Measurements from ENCODE around the gene RERE.

Gene RERE

GRCh38 chr1:8817412-8818324, at the start of gene RERE:
RERE (minus strand) TSS chr1:8817640.
- peak; percentile 95 to 98 for DNase-seq

DNA sequence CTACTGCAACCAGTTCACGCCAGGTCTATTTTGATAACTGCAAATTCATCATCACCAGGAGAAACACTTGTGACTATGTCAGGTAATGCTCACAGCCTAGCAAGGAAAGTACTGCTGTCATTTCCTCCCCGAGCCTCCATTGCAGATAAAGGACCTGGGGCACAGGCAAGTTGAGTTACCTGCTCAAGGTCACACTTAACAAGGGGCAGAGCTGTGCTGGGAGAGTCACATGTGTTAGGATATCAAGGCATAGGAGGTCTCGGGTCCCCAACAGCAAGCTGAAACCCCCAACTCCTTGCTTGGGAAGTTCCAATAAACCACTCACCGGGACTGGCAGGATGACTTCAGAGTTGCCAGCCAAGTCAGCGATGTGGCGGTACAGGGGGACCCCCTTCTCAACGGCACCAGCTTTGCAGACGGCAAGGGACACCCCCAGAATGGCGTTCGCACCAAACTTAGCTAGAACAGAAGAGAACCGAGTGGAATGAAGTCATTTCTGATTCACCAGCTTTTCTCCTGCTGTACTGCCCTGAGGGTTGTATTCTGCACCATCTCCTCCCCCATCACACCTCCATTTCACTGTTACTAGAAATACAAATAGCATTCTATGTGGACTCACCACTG, 49.5 kb upstream of the RERE start:
- no peak for DNase-seq

- no peak for DNase-seq
Measured at GRCh38 chr1:8866173-8866791, 48.8 kb upstream of the RERE start.

- no peak for DNase-seq
Measured at GRCh38 chr1:8864713-8865344, 47.4 kb upstream of the RERE start.

DNA sequence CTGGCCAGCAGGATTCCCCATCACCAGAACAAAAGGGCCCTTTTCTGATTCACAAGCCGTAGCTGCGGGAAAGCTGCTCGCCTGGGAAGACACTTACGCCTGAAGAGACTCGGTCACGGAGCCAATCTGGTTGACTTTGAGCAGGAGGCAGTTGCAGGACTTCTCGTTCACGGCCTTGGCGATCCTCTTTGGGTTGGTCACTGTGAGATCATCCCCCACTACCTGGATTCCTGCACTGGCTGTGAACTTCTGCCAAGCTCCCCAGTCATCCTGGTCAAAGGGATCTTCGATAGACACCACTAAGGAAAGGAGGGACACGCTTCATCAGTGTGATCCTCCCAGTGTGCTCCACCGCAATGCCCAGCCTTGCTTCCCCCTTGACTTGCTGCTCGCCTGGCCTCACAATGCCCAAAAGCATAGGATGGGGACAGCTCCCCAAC, 46.4 kb upstream of the RERE start:
- DNase-seq = no peak

DNA sequence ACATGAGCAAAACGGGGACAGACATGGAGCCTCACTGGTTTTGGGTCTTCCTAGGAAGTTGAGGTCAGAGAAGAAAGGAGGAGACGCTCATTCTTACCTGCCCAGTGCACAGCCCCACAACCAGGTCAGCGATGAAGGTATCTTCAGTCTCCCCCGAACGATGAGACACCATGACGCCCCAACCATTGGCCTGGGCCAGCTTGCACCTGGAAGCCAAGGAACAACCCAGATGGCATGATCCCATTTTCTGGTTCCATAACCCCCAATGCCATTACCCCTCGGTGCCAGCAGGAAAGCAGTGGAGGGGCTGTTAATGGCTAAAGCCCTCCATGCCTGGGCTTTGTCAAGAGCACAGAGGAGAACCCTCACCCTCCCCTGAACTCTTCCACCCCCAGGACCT, 45.7 kb upstream of the RERE start:
- DNase-seq = no peak

GRCh38 chr1:8862528-8862927, 45.1 kb upstream of the RERE start:
- DNase-seq = no peak

DNA sequence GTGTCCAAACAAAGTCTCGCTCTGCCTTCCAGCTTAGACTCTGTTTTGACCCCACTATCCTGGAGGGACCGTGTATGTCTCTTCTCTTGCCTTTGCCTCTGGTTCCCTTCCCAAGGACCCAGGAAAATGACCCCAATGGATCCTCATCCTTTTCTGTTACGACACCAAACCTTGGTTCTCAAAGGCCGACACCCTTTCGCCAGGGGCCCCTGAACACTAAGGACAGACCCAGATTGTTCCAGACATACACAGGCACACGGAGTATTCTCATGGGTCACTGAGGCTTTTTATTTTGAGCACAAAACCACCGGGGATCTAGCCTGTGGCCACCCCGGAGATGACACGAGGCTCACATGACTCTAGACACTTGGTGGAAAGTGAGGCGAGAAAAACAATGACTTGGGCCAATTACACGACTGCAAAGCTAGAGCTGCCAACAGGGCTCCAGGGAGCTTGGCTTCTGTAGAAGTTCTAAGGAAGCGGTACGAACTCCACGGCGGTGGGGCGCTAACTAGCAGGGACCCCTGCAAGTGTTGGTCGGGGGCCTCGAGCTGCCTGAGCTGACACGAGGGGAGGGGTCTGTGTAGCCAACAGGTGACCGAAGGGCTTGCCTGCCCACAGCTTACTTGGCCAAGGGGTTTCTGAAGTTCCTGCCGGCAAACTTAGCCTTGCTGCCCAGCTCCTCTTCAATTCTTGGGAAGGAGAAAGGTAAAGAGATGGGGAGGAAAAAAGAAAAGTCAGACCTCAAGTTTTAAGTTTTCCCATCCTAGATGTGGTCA, 43.5 kb upstream of the RERE start:
- no peak for DNase-seq

DNA sequence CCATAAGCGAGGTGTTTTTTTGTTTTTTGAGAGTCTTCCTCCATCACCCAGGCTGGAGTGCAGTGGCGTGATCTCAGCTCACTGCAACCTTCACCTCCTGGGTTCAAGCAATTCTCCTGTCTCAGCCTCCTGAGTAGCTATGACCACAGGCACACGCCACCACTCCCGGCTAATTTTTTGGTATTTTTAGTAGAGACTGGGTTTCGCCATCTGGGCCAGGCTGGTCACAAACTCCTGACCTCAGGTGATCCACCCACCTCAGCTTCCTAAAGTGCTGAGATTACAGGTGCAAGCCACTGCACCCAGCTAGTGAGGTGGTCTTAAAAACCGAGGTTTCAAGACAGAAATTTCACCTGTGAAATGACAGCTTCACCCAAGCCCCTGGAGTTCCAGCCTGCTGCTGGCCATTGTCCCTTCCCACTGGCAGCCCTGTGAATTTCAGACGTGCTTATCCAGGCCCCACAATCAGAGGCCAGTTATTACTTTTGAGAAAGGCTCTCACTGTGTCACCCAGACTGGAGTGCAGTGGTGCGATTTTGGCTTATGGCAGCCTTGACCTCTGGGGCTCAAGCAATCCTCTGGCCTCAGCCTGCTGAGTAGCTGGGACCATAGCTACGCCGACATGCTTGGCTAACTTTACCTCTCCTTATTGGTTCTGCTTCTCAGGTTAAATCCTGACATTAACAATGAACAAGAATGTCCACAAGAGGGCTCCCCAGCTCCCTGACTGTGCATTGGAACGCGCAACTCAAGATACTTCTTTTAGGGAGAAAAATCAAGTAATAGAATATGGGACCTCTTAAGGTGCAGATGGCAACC, 41.7 kb upstream of the RERE start:
- no peak for DNase-seq

GRCh38 chr1:8858112-8858668, 40.8 kb upstream of the RERE start:
- DNase-seq = no peak

- no peak for DNase-seq
Measured at GRCh38 chr1:8856689-8857412, 39.4 kb upstream of the RERE start.

DNA sequence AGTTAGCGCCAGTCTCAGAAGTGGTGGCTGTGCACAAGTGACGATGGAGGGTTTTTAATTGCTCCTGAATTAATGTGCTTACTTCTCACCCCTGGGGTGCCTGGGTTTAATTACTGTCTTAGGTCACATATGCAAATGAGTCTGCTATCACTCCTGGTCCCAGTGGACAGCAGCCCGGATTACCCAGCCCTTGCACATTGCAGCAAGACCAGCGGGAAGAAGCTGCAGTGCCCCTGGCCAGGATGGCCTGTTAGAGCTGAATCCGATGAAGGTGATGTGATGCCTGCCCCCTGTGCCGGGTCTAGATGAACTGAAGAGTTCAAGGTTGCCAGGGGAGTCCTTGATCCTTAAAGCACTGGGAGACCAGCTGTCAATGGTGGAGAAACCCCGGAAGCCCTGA, 36.8 kb upstream of the RERE start:
- DNase-seq = no peak

GRCh38 chr1:8851060-8851459, 33.6 kb upstream of the RERE start:
- no peak for DNase-seq

- DNase-seq = peak; percentile 71 to 82
Measured at GRCh38 chr1:8848663-8849386, 31.4 kb upstream of the RERE start.

DNA sequence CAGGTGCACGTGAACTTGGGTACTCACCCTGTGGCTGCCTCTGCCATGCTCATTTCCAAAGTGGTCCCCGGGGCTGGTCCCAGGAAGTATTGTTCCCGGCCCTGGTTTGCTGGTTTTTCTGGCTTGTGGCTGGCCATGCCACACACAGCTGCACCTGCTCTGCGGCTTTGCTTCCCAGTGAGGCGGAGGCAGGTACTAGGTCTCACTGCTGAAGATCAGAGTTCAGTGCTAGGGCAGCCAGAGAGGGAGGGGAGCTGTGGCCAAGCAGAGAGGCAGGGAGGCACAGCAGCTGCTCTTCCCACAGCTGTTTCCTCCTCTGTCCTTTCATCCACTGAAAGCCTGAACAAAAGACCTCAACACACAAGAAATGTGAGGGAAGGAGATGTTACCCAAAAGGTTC, 30.6 kb upstream of the RERE start:
- no peak for DNase-seq

GRCh38 chr1:8846263-8846662, 28.8 kb upstream of the RERE start:
- DNase-seq = no peak

DNA sequence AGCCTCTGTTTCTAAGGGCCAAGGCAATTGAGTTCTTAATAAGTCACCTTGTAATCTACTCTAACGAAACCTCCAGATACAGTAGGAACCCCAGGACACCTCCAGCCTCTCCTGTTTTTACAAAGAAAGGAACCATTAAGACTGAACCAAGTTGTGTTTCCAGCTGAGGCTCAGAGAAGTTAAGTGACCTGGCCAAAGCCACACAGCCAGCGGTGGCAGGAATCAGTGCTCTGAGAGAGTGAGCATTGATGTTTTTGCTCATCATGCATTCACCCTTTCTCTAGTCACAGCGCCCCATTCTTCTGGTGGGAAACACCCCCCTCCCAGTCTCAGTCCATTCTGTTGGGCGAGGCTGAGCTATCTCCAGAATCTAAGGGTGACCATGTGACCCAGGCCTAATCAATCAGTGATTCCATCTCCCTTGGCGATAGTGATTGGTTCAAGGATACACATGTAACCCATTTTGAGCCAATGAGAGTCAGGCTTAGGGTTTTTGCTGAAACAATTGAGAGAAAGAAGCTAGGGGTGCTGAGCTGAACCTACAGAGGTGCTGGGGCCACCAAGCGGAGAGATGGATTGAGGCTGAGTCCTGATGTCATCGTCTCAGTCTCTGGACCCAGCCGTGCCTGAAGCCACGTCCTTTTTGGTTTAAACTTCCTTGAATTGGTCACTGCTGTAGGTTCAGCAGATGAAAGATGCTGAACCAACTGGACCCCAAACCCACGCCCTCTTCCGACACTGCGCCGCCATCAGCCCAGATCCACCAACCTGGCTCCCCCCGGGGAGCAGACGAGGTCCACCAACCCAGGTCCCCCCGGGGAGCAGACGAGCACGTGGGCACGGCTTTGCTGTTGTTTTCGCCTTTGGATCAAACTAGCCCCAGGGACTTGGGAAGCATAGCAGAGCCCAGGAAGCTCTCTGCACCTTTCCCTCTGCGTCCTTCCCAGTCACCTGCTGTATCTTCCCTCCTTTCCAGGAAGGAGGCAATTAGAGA, 28.0 kb upstream of the RERE start:
- no peak for DNase-seq

GRCh38 chr1:8844501-8845006, 27.1 kb upstream of the RERE start:
- no peak for DNase-seq

Measured in stimulated activated CD4-positive, alpha-beta T cell treated with anti-CD3 and anti-CD28 coated beads, Interleukin-2, amount 100 ng/mL, for 48 hours (primary cell).